Progenitor cell of endocrine pancreas (in vitro differentiated cells): ENCODE measurements around the gene KAT8. TPM values are rescaled to one million over a fixed set of nuclear protein-coding genes. Genes with fewer than 3 reads are reported as not detected.

Experiments
- DNase-seq: peaks from one replicate; pipeline ENCODE4 v3.0.0; 2021; ENCODE audit warnings: low spot score; ENCODE audit not compliant: unreplicated experiment
- H3K27ac Mint-ChIP-seq: 2 replicates; pipeline ENCODE4 v1.8.0; 2021; ENCODE audit warnings: mild to moderate bottlenecking, moderate library complexity, mixed read lengths
- H3K27me3 Mint-ChIP-seq: 2 replicates; pipeline ENCODE4 v1.8.0; 2021; ENCODE audit warnings: mixed read lengths
- H3K36me3 Mint-ChIP-seq: 2 replicates; pipeline ENCODE4 v1.8.0; 2022; ENCODE audit warnings: mixed read lengths; ENCODE audit not compliant: insufficient read depth
- H3K4me1 Mint-ChIP-seq: 2 replicates; pipeline ENCODE4 v1.8.0; 2021; ENCODE audit warnings: low read depth, mixed read lengths
- H3K4me3 Mint-ChIP-seq: 2 replicates; pipeline ENCODE4 v1.8.0; 2021; ENCODE audit warnings: low read depth, mild to moderate bottlenecking, moderate library complexity, mixed read lengths
- H3K9me3 Mint-ChIP-seq: 2 replicates; pipeline ENCODE4 v1.8.0; 2021; ENCODE audit warnings: low read depth, mixed read lengths
- CTCF ChIP-seq: fragments of 200-600 bp; sonication (generic); IDR thresholded peaks from one replicate; pipeline ENCODE4 v1.5.0; 2021; ENCODE audit warnings: antibody characterized with exemption, mild to moderate bottlenecking; ENCODE audit not compliant: unreplicated experiment
- total RNA-seq: library from RNA; stranded (reverse); gene quantifications from 2 replicates; pipeline ENCODE4 v1.2.1, GENCODE V29; 2021

Gene KAT8
- total RNA-seq, 1 donor from 2014 or later: 72.4 TPM

GRCh38 chr16:31177136-31177535 is 59.7 kb downstream of the KAT8 start:
- Mint-ChIP-seq H3K36me3 (peaks cover 2% of the 10 kb centered on the region), H3K27me3 (no peaks in the 10 kb centered on the region), H3K27ac (no peak overlapping the region), H3K4me1 (peaks cover 10% of the 10 kb centered on the region), H3K9me3 (no peaks in the 10 kb centered on the region), H3K4me3 (no peak overlapping the region)
- TF ChIP-seq CTCF: no peak
- DNase-seq: no peak

GRCh38 chr16:31179219-31179746 is 61.8 kb downstream of the KAT8 start:
- peak overlapping the region; percentile 96 for H3K4me3 Mint-ChIP-seq
- no peak for DNase-seq
- no peaks in the 10 kb centered on the region for H3K27me3 Mint-ChIP-seq
- no peaks in the 10 kb centered on the region for H3K9me3 Mint-ChIP-seq
- TF ChIP-seq CTCF: no peak
- H3K36me3 Mint-ChIP-seq: peaks cover 16% of the 10 kb centered on the region
- peak overlapping the region; percentile 100 for H3K27ac Mint-ChIP-seq
- H3K4me1 Mint-ChIP-seq: peaks cover 21% of the 10 kb centered on the region

- no peaks in the 10 kb centered on the region for H3K27me3 Mint-ChIP-seq
- TF ChIP-seq CTCF: no peak
- no peaks in the 10 kb centered on the region for H3K9me3 Mint-ChIP-seq
- DNase-seq: peak; percentile 83
- peak within 1 kb of the TSS; percentile 100 for H3K27ac Mint-ChIP-seq
- H3K4me1 Mint-ChIP-seq: peaks cover 21% of the 10 kb centered on the region
- peaks cover 20% of the 10 kb centered on the region for H3K36me3 Mint-ChIP-seq
- H3K4me3 Mint-ChIP-seq: peak within 1 kb of the TSS; percentile 96
Observed at GRCh38 chr16:31179747-31180459, 62.4 kb downstream of the KAT8 start, which contains the start of gene FUS. TSS of gene FUS (plus strand) at chr16:31180139. CDS start at chr16:31180215, 76 bp downstream.

Other genes starting within 250 kb of the KAT8 start
- gene BCL7C, start 223.6 kb upstream of the KAT8 start, total RNA-seq: 33.2 and 34.2 TPM in 2 replicates
- 4.5 and 5.1 TPM in 2 replicates for gene CTF1, start 221.1 kb upstream of the KAT8 start, total RNA-seq
- 65.6 and 66.8 TPM in 2 replicates for gene FBXL19, start 194.1 kb upstream of the KAT8 start, total RNA-seq
- 19.1 and 19.5 TPM in 2 replicates for gene ORAI3, start 168.6 kb upstream of the KAT8 start, total RNA-seq
- 25.4 and 27.7 TPM in 2 replicates for gene SETD1A, start 159.9 kb upstream of the KAT8 start, total RNA-seq
- 4.6 and 5.5 TPM in 2 replicates for gene HSD3B7, start 132.5 kb upstream of the KAT8 start, total RNA-seq
- gene STX1B, start 107.0 kb upstream of the KAT8 start, total RNA-seq: 1.0 and 1.6 TPM in 2 replicates
- gene STX4, start 84.1 kb upstream of the KAT8 start, total RNA-seq: 49.4 and 50.3 TPM in 2 replicates
- gene ZNF668, start 43.4 kb upstream of the KAT8 start, total RNA-seq: 14.3 and 17.5 TPM in 2 replicates
- gene ZNF646, start 43.2 kb upstream of the KAT8 start, total RNA-seq: 28.5 and 32.6 TPM in 2 replicates
- 2.3 and 2.9 TPM in 2 replicates for gene PRSS53, start 28.7 kb upstream of the KAT8 start, total RNA-seq
- gene VKORC1, start 22.9 kb upstream of the KAT8 start, total RNA-seq: 51.0 and 54.8 TPM in 2 replicates
- gene BCKDK, start 9.3 kb upstream of the KAT8 start, total RNA-seq: 40.1 and 41.7 TPM in 2 replicates
- 107 and 111 TPM in 2 replicates for gene PRSS8, start 18.1 kb downstream of the KAT8 start, total RNA-seq
- gene PRSS36, start 32.4 kb downstream of the KAT8 start, total RNA-seq: 0.65 and 0.69 TPM in 2 replicates
- 739 TPM in 2 replicates for gene FUS, start 62.5 kb downstream of the KAT8 start, total RNA-seq
- 4.6 and 5.4 TPM in 2 replicates for gene PYCARD, start 85.1 kb downstream of the KAT8 start, total RNA-seq
- gene TRIM72, start 96.5 kb downstream of the KAT8 start, total RNA-seq: 0.14 TPM in 1 of 2 replicates, not detected in the other
- gene PYDC1, start 99.5 kb downstream of the KAT8 start, total RNA-seq: not detected in 2 replicates
- gene ITGAM, start 142.3 kb downstream of the KAT8 start, total RNA-seq: not detected in 2 replicates
- gene ITGAX, start 237.5 kb downstream of the KAT8 start, total RNA-seq: not detected in 2 replicates